ENCODE results near the gene FETUB.
A peak's percentile ranks its signal among the peaks of the same experiment; 100 is the strongest.

The FETUB gene

GRCh38 chr3:186596568-186597287, 43.5 kb upstream of the FETUB start:
- no peak overlapping the region for H3K27ac Mint-ChIP-seq
- H3K4me3 Mint-ChIP-seq = peak overlapping the region in 2 of 3 experiments; percentile 29 to 44
- H3K27me3 Mint-ChIP-seq (ENCODE audit: low read depth) = peaks cover 6% of the 10 kb centered on the region
- H3K9me3 Mint-ChIP-seq = no peaks in the 10 kb centered on the region
- TF ChIP-seq, protein P1, sequence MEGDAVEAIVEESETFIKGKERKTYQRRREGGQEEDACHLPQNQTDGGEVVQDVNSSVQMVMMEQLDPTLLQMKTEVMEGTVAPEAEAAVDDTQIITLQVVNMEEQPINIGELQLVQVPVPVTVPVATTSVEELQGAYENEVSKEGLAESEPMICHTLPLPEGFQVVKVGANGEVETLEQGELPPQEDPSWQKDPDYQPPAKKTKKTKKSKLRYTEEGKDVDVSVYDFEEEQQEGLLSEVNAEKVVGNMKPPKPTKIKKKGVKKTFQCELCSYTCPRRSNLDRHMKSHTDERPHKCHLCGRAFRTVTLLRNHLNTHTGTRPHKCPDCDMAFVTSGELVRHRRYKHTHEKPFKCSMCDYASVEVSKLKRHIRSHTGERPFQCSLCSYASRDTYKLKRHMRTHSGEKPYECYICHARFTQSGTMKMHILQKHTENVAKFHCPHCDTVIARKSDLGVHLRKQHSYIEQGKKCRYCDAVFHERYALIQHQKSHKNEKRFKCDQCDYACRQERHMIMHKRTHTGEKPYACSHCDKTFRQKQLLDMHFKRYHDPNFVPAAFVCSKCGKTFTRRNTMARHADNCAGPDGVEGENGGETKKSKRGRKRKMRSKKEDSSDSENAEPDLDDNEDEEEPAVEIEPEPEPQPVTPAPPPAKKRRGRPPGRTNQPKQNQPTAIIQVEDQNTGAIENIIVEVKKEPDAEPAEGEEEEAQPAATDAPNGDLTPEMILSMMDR (IDR thresholded peaks at IDR 0.05; ENCODE audit: unreplicated experiment in 3 of 3) = no peak
- H3K36me3 Mint-ChIP-seq (ENCODE audit: low read depth) = no peaks in the 10 kb centered on the region
- H3K4me1 Mint-ChIP-seq = no peaks in the 10 kb centered on the region

DNA sequence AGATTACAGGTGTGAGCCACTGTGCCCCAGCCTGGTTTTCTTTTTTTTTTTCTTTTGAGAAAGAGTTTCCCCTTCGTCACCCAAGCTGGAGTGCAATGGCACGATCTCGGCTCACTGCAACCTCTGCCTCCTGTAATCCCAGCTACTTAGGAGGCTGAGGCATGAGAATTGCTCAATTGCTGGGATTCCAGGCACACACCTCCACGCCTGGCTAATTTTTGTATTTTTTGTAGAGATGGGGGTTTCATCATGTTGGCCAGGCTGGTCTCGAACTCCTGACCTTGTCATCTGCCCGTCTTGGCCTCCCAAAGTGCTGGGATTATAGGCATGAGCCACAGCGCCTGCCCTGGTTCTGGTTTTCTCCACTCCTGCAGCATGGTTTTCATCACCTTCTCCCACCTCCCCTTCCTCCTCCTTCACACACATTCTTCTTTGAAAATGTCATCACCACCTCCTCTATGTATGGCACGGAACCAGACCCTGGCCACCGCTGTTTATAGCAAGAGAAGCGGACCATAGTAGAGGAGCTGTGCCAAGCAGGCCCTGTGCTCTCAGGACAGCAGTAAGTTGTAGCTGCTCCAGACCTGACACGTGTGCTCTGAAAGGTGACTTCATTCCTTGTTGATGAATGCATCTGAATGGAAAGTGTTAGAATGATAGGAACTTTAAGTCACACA, 42.0 kb upstream of the FETUB start:
- H3K27ac Mint-ChIP-seq = peak overlapping the region in 2 of 3 experiments; percentile 72 to 73
- H3K9me3 Mint-ChIP-seq = no peaks in the 10 kb centered on the region
- H3K4me1 Mint-ChIP-seq = no peaks in the 10 kb centered on the region
- peaks cover 4% of the 10 kb centered on the region for H3K27me3 Mint-ChIP-seq (ENCODE audit: low read depth)
- no peaks in the 10 kb centered on the region for H3K36me3 Mint-ChIP-seq (ENCODE audit: low read depth)
- TF ChIP-seq, protein P1 (IDR thresholded peaks at IDR 0.05; ENCODE audit: unreplicated experiment in 3 of 3) = no peak
- no peak overlapping the region for H3K4me3 Mint-ChIP-seq

- no peak overlapping the region for H3K4me3 Mint-ChIP-seq
- no peaks in the 10 kb centered on the region for H3K36me3 Mint-ChIP-seq (ENCODE audit: low read depth)
- H3K27me3 Mint-ChIP-seq (ENCODE audit: low read depth) = peaks cover 4% of the 10 kb centered on the region
- no peaks in the 10 kb centered on the region for H3K9me3 Mint-ChIP-seq
- peak overlapping the region in 2 of 3 experiments; percentile 71 to 73 for H3K27ac Mint-ChIP-seq
- H3K4me1 Mint-ChIP-seq = no peaks in the 10 kb centered on the region
- TF ChIP-seq, protein P1 (IDR thresholded peaks at IDR 0.05; ENCODE audit: unreplicated experiment in 3 of 3) = no peak
Observed at GRCh38 chr3:186598794-186599141, 41.4 kb upstream of the FETUB start.

DNA sequence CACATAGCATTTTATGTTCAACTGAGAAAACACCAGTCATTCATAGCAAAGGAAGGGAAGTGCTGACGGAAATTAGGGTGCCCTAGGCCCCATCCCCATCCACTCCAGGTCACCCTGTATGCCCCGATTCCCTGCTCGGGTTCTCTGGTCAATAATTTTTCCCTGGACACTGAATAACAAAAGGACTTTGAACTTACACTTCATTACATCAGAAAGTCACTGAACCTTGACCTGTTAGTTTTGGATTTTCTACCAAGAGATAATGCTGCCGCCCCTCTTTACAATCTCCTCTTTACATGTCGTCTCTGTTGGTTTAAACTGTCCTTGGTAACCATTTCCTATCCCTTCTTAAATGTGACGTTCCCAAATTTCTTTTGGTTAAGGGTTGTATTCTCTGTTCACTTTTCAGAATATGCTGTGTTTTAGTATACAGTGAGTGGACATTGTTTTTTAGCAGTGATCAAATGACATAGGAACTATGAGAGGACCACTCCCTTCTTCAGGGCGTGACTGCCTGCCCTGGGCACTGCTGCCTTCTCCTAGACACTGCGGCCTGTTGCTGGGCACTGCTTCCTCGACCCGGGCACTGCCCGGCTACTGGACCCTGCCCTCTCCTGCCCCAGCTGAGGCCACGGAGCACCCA, 40.9 kb upstream of the FETUB start:
- no peaks in the 10 kb centered on the region for H3K9me3 Mint-ChIP-seq
- no peak overlapping the region for H3K4me3 Mint-ChIP-seq
- TF ChIP-seq, protein P1 (IDR thresholded peaks at IDR 0.05; ENCODE audit: unreplicated experiment in 3 of 3) = no peak
- no peaks in the 10 kb centered on the region for H3K4me1 Mint-ChIP-seq
- peaks cover 4% of the 10 kb centered on the region for H3K27me3 Mint-ChIP-seq (ENCODE audit: low read depth)
- H3K27ac Mint-ChIP-seq = peak overlapping the region in 2 of 3 experiments; percentile 71 to 73
- no peaks in the 10 kb centered on the region for H3K36me3 Mint-ChIP-seq (ENCODE audit: low read depth)

DNA sequence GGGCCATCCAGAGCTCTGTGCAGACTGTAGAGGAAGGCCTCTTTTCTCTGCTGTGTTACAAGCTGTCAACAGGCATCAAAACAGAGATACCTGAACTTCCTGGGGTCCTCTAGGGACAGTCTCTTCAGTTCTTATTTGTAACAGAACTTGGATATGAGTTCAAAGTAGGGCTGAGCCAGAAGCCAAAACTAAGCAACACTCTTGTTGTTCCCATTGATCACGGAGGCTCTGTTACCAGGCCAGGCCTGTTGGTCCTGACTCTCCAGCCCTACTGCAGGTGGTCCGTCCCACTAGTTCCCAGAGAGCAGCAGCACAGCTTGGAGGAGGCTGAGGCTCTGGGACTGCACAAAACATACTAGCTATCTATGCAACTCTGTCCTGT, 40.4 kb upstream of the FETUB start:
- no peaks in the 10 kb centered on the region for H3K9me3 Mint-ChIP-seq
- H3K36me3 Mint-ChIP-seq (ENCODE audit: low read depth) = no peaks in the 10 kb centered on the region
- TF ChIP-seq, protein P1 (IDR thresholded peaks at IDR 0.05; ENCODE audit: unreplicated experiment in 3 of 3) = no peak
- H3K27ac Mint-ChIP-seq = no peak overlapping the region
- no peak overlapping the region for H3K4me3 Mint-ChIP-seq
- H3K27me3 Mint-ChIP-seq (ENCODE audit: low read depth) = peaks cover 4% of the 10 kb centered on the region
- no peaks in the 10 kb centered on the region for H3K4me1 Mint-ChIP-seq

Measured in nephron (organoid).